Measurements from ENCODE around the gene ZBTB8OS.
"Not testable (repeated sequence)": the region's sequence is repeated elsewhere in the genome, so short reads cannot be mapped to it uniquely, and the experiment has no call there.

ZBTB8OS gene

GRCh38 chr1:32650248-32650751 is at the start of gene ZBTB8OS:
Gene ZBTB8OS, minus strand, starts transcription at chr1:32650550. Its CDS starts 21 bp downstream, at chr1:32650529.
- peak within 1 kb of the TSS; percentile 96 for H3K4me3 ChIP-seq (ENCODE audit: low read depth, low read length)
- DNase-seq (ENCODE audit: low read depth), result peak; percentile 94

GRCh38 chr1:32696996-32697395 is 46.6 kb upstream of the ZBTB8OS start:
- H3K4me3 ChIP-seq (ENCODE audit: low read depth, low read length); DNase-seq (ENCODE audit: low read depth): not testable (repeated sequence)

More at GRCh38 chr1:32650248-32650751, at the start of gene ZBTB8OS:
- no peak for TF ChIP-seq CTCF (IDR thresholded peaks at IDR 0.05; ENCODE audit: low read depth, low read length, missing control alignments)

GRCh38 chr1:32696041-32696440 is 45.7 kb upstream of the ZBTB8OS start:
- no peak for DNase-seq (ENCODE audit: low read depth)
- TF ChIP-seq CTCF (IDR thresholded peaks at IDR 0.05; ENCODE audit: low read depth, low read length, missing control alignments), result no peak
- no peak overlapping the region for H3K4me3 ChIP-seq (ENCODE audit: low read depth, low read length)

- TF ChIP-seq CTCF (IDR thresholded peaks at IDR 0.05; ENCODE audit: low read depth, low read length, missing control alignments), result no peak
- H3K4me3 ChIP-seq (ENCODE audit: low read depth, low read length), result no peak overlapping the region
- no peak for DNase-seq (ENCODE audit: low read depth)
Measured at GRCh38 chr1:32695098-32695904, 45.0 kb upstream of the ZBTB8OS start.

GRCh38 chr1:32693455-32694174 is 43.3 kb upstream of the ZBTB8OS start:
- H3K4me3 ChIP-seq (ENCODE audit: low read depth, low read length), result no peak overlapping the region
- no peak for TF ChIP-seq CTCF (IDR thresholded peaks at IDR 0.05; ENCODE audit: low read depth, low read length, missing control alignments)
- DNase-seq (ENCODE audit: low read depth), result no peak

- TF ChIP-seq CTCF (IDR thresholded peaks at IDR 0.05; ENCODE audit: low read depth, low read length, missing control alignments), result no peak
- H3K4me3 ChIP-seq (ENCODE audit: low read depth, low read length), result no peak overlapping the region
- DNase-seq (ENCODE audit: low read depth), result no peak
Measured at GRCh38 chr1:32686387-32686786, 36.0 kb upstream of the ZBTB8OS start.

GRCh38 chr1:32685498-32685897 is 35.1 kb upstream of the ZBTB8OS start:
- H3K4me3 ChIP-seq (ENCODE audit: low read depth, low read length), result no peak overlapping the region
- no peak for TF ChIP-seq CTCF (IDR thresholded peaks at IDR 0.05; ENCODE audit: low read depth, low read length, missing control alignments)
- no peak for DNase-seq (ENCODE audit: low read depth)
